ENCODE data around the gene PHF10. TPM values are rescaled to one million over a fixed set of nuclear protein-coding genes. Genes with fewer than 3 reads are reported as not detected.

PHF10 gene
- total and polyA plus RNA-seq, 2 of the 4 experiments (the other 2 are of a cell fraction): 7.3 to 15.9 TPM

DNA sequence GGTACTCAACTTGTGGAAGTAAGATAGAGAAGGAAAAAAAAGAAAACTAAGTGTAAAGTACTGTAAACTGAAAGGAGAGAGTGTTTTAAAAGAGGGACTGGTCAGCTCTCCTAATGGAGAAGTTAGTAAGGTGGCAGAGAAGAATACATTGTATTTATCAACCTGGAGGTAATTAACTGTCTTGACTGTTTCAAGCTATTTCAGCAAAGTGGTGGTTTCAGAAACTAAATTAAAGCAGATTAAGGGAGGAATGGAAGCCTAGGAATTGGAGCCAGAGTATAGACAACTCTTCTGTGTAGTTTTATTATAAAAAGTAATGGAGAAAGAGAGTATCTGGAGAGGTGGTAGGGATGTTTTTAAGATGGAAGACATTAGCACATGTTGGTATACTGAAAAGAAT is 2.7 kb upstream of the PHF10 start:
- no peak overlapping the region for H3K9ac ChIP-seq (ENCODE audit: low read depth, low read length)
- POLR2A ChIA-PET (ENCODE audit: unreplicated experiment): no interaction called here
- no peaks in the 10 kb centered on the region for H3K36me3 ChIP-seq (ENCODE audit: control insufficient read depth, insufficient read depth, low read length)
- intact Hi-C loops (cut with micrococcal nuclease) (no loop called here), dilution Hi-C loops (cut with HindIII; ENCODE audit: low sequenced_read_pairs, unreplicated experiment) (no loop called here), in situ Hi-C loops (cut with MboI; ENCODE audit: low sequenced_read_pairs) (no loop called here)
- H3K79me1 ChIP-seq (ENCODE audit: low read depth in 1 of 2, low read length in 2 of 2): peaks cover 3 to 10% of the 10 kb centered on the region in 2 experiments; a peak in 3 of 4 replicates
- no peak overlapping the region for H2AK5ac ChIP-seq (ENCODE audit: low read depth, low read length)
- H4K5ac ChIP-seq (ENCODE audit: low read depth, low read length): no peak overlapping the region
- ATAC-seq (ENCODE audit: low read depth) (no peak), DNase-seq (no peak)
- BruUV-seq (replicated peaks): no TSS peak
- TF ChIP-seq MXI1 (IDR thresholded peaks at IDR 0.05; ENCODE audit: borderline replicate concordance, low read depth, low read length) (no peak), CEBPB (IDR thresholded peaks at IDR 0.05; ENCODE audit: low read depth, low read length) (no peak), MAZ (IDR thresholded peaks at IDR 0.05; ENCODE audit: borderline replicate concordance, low read depth, low read length) (no peak), BHLHE40 (IDR thresholded peaks at IDR 0.05; ENCODE audit: low read depth, low read length) (no peak), NFE2L2 (IDR thresholded peaks at IDR 0.05; ENCODE audit: low read depth, low read length) (no peak), FOS (IDR thresholded peaks at IDR 0.05; ENCODE audit: low read depth, low read length) (no peak), RAD21 (IDR thresholded peaks at IDR 0.05; ENCODE audit: low read length) (no peak), POLR2A (IDR thresholded peaks at IDR 0.05; ENCODE audit: low read depth, low read length) (no peak)
- no peak overlapping the region for H2AK9ac ChIP-seq (replicated peaks; ENCODE audit: low read depth, low read length, poor library complexity)
- H2BK5ac ChIP-seq (ENCODE audit: low read depth, low read length, poor library complexity, severe bottlenecking): no peak overlapping the region
- H3K27me3 ChIP-seq (ENCODE audit: control insufficient read depth, insufficient read depth, low read length): no peaks in the 10 kb centered on the region
- H4K91ac ChIP-seq (ENCODE audit: insufficient read depth, low read depth, low read length): no peak overlapping the region
- H3K56ac ChIP-seq (ENCODE audit: extremely low read depth, insufficient read depth, low read length): no peak overlapping the region
- no peak overlapping the region for H3K4ac ChIP-seq (ENCODE audit: low read depth, low read length)
- H2BK20ac ChIP-seq (ENCODE audit: low read depth, low read length): no peak overlapping the region
- H2BK120ac ChIP-seq (ENCODE audit: low read depth, low read length): no peak overlapping the region
- H3K27ac ChIP-seq (ENCODE audit: insufficient read depth, low read length): no peak overlapping the region
- H3K9me1 ChIP-seq (ENCODE audit: insufficient read depth, low read length): 0 out of 2 replicates have a peak, but pooled peaks cover 2% of the 10 kb centered on the region
- no peak overlapping the region for H2BK15ac ChIP-seq (ENCODE audit: low read depth, low read length)
- no peak overlapping the region for H3K14ac ChIP-seq (replicated peaks; ENCODE audit: low read depth, low read length)
- no peak overlapping the region for H3K4me3 ChIP-seq (ENCODE audit: insufficient read depth, low read depth, low read length)
- CTCF ChIA-PET: no interaction called here
- no peak overlapping the region for H4K8ac ChIP-seq (ENCODE audit: low read depth in 2 of 2, low read length in 2 of 2)
- H3K18ac ChIP-seq (ENCODE audit: low read depth, low read length): no peak overlapping the region
- H2AFZ ChIP-seq (replicated peaks; ENCODE audit: low read length, poor library complexity): no peak overlapping the region
- peaks cover 7% of the 10 kb centered on the region for H4K20me1 ChIP-seq (ENCODE audit: insufficient read depth, low read length)
- H3K4me1 ChIP-seq (ENCODE audit: control insufficient read depth, insufficient read depth, low read length): peaks cover 2% of the 10 kb centered on the region; the same call in 1 of the 2 replicates
- no peak overlapping the region for H3K4me2 ChIP-seq (ENCODE audit: low read depth, low read length)
- H3K23ac ChIP-seq (ENCODE audit: low read depth, low read length): no peak overlapping the region
- H3K9me3 ChIP-seq (ENCODE audit: control insufficient read depth, insufficient read depth, low read length): no peaks in the 10 kb centered on the region

All from IMR-90 (cell line).